PC-3 (cell line): ENCODE results near the gene FRMD4B. TPM values are rescaled to one million over a fixed set of nuclear protein-coding genes. Genes with fewer than 3 reads are reported as not detected.

Source experiments
- ATAC-seq: fragments of 200-7000 bp; cut with Tn5 transposase; 2 replicates; pipeline ENCODE4 v1.9.1; 2020; ENCODE audit warnings: mild to moderate bottlenecking, moderate library complexity
- BruUV-seq: library from RNA; stranded (reverse); fragments of 400-500 nt; replicated peaks from 2 replicates; lab custom pipeline; 2021; lab: Mats Ljungman, UMichigan
- CTCF ChIA-PET: fragments of 300-600 bp; sonication (Branson Sonifier 250); formaldehyde crosslinking; loops from one replicate; lab custom pipeline; 2022; ENCODE audit warnings: antibody characterized with exemption; lab: Charles Lee
- POLR2A ChIA-PET: fragments of 300-600 bp; sonication (Branson Sonifier 250); formaldehyde crosslinking; loops from one replicate; lab custom pipeline; 2022; ENCODE audit warnings: antibody characterized with exemption; ENCODE audit not compliant: unreplicated experiment; lab: Charles Lee
- DNase-seq: peaks from one replicate; pipeline ENCODE4 v3.0.0-alpha.2; 2015
- H2AFZ ChIP-seq: fragments of 300-600 bp; sonication (generic); 2 replicates; pipeline ENCODE4 v1.6.0; 2016; ENCODE audit warnings: antibody characterized with exemption, low read length
- H3F3A ChIP-seq: fragments of 300-600 bp; sonication (generic); one replicate; pipeline ENCODE4 v1.6.0; 2017; ENCODE audit warnings: antibody characterized with exemption, low read length, control low read depth, mild to moderate bottlenecking; ENCODE audit not compliant: unreplicated experiment
- H3K27ac ChIP-seq: fragments of 300-600 bp; sonication (generic); 2 replicates; pipeline ENCODE4 v1.5.1; 2016; ENCODE audit warnings: mild to moderate bottlenecking, low read length
- H3K27me3 ChIP-seq: fragments of 300-600 bp; sonication (generic); 2 replicates; pipeline ENCODE4 v1.6.1; 2016; ENCODE audit warnings: low read length, mixed read lengths
- H3K36me3 ChIP-seq: fragments of 300-600 bp; sonication (generic); 2 replicates; pipeline ENCODE4 v1.6.1; 2016; ENCODE audit warnings: low read depth, mixed run types, low read length, mixed read lengths
- H3K4me1 ChIP-seq: fragments of 300-600 bp; sonication (generic); 2 replicates; pipeline ENCODE4 v1.5.1; 2016; ENCODE audit warnings: low read length; ENCODE audit not compliant: insufficient read depth
- H3K4me2 ChIP-seq: fragments of 300-600 bp; sonication (generic); 2 replicates; pipeline ENCODE4 v1.6.0; 2016; ENCODE audit warnings: low read length
- H3K4me3 ChIP-seq: fragments of 300-600 bp; sonication (generic); 2 replicates; pipeline ENCODE4 v1.5.1; 2016; ENCODE audit warnings: mild to moderate bottlenecking, low read length, mixed read lengths
- H3K79me2 ChIP-seq: fragments of 300-600 bp; sonication (generic); 2 replicates; pipeline ENCODE4 v1.6.1; 2017; ENCODE audit warnings: low read length, mixed read lengths
- H3K9ac ChIP-seq: fragments of 300-600 bp; sonication (generic); 2 replicates; pipeline ENCODE4 v1.6.0; 2016; ENCODE audit warnings: mild to moderate bottlenecking, low read length
- H3K9me2 ChIP-seq: fragments of 300-600 bp; sonication (generic); replicated peaks from 2 replicates; pipeline ENCODE4 v1.6.1; 2016; ENCODE audit warnings: mixed run types, low read length, mixed read lengths
- H3K9me3 ChIP-seq: fragments of 300-600 bp; sonication (generic); 2 replicates; pipeline ENCODE4 v1.6.1; 2016; ENCODE audit warnings: low read length, mixed read lengths
- H4K20me1 ChIP-seq: fragments of 300-600 bp; sonication (generic); 2 replicates; pipeline ENCODE4 v1.6.1; 2016; ENCODE audit warnings: low read length, mixed read lengths
- EZH2 ChIP-seq: fragments of 300-600 bp; sonication (generic); IDR thresholded peaks from one replicate; pipeline ENCODE4 v1.6.1; 2017; ENCODE audit warnings: antibody characterized with exemption, mild to moderate bottlenecking, low read length; ENCODE audit not compliant: unreplicated experiment
- EZH2phosphoT487 ChIP-seq: fragments of 300-600 bp; sonication (generic); IDR thresholded peaks from 2 replicates; pipeline ENCODE4 v1.6.1; 2018; ENCODE audit warnings: mild to moderate bottlenecking, antibody characterized with exemption, low read length, borderline replicate concordance
- intact Hi-C: fragments of 100-400 bp; cut with micrococcal nuclease; formaldehyde crosslinking; loops from 2 replicates; pipeline ENCODE4 v1.9.0; 2023
- total RNA-seq: library from RNA; depleted of rRNA; stranded (reverse); fragments of >200 nt; gene quantifications from 2 replicates; pipeline ENCODE4 v1.2.3, GENCODE V29; 2014
- TF ChIP-seq, protein P1 (sequence below): fragments of 300-600 bp; sonication (generic); conservative IDR thresholded peaks from 2 replicates; pipeline ENCODE4 v1.5.1; 2017; ENCODE audit warnings: antibody characterized with exemption, low read depth, mild to moderate bottlenecking, low read length

FRMD4B gene
- total RNA-seq, 1 experiment from 2014 or later, result 5.7 TPM

GRCh38 chr3:69354948-69355347 lies 30.9 kb downstream of the FRMD4B start:
- Histone ChIP-seq H3K4me3 (no peak overlapping the region), H3K9me2 (no peaks in the 10 kb centered on the region), H3K9me3 (no peaks in the 10 kb centered on the region), H3K79me2 (no peaks in the 10 kb centered on the region), H3K27me3 (no peaks in the 10 kb centered on the region), H3K4me2 (no peak overlapping the region), H3F3A (no peaks in the 10 kb centered on the region), H4K20me1 (no peaks in the 10 kb centered on the region), H3K27ac (no peak overlapping the region), H2AFZ (no peak overlapping the region), H3K36me3 (no peaks in the 10 kb centered on the region), H3K9ac (no peak overlapping the region), H3K4me1 (no peaks in the 10 kb centered on the region)
- no peak for TF ChIP-seq EZH2
- TF ChIP-seq EZH2phosphoT487, result no peak
- TF ChIP-seq, protein P1, sequence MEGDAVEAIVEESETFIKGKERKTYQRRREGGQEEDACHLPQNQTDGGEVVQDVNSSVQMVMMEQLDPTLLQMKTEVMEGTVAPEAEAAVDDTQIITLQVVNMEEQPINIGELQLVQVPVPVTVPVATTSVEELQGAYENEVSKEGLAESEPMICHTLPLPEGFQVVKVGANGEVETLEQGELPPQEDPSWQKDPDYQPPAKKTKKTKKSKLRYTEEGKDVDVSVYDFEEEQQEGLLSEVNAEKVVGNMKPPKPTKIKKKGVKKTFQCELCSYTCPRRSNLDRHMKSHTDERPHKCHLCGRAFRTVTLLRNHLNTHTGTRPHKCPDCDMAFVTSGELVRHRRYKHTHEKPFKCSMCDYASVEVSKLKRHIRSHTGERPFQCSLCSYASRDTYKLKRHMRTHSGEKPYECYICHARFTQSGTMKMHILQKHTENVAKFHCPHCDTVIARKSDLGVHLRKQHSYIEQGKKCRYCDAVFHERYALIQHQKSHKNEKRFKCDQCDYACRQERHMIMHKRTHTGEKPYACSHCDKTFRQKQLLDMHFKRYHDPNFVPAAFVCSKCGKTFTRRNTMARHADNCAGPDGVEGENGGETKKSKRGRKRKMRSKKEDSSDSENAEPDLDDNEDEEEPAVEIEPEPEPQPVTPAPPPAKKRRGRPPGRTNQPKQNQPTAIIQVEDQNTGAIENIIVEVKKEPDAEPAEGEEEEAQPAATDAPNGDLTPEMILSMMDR, result no peak
- BruUV-seq, result no TSS peak
- ChIA-PET CTCF (no interaction called here), POLR2A (no interaction called here)
- intact Hi-C loops, result no loop called here
- DNase-seq (peak; percentile 15), ATAC-seq (no peak)

DNA sequence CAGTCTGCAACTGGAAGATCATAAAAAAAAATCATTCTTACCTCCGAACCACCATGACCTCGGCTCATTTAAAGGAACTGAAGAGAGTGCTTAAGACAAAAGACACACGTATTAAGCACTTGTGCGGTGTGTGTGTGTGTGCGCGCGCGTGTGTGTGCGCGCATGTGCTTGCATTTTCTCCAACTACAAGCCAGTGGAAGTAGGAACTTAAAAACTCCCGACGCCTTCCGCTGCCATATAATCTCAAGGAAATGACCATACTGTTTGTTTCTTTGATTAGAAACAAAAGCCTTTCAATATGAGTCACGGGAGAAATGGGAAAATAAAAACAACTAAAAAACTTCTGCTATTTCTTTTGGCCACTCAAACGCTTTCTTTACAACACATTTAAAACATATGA lies 32.4 kb downstream of the FRMD4B start:
- CTCF ChIA-PET, result no interaction called here
- Histone ChIP-seq H3K27me3 (no peaks in the 10 kb centered on the region), H3K79me2 (no peaks in the 10 kb centered on the region), H3K9me3 (no peaks in the 10 kb centered on the region), H3K9ac (no peak overlapping the region), H3F3A (no peaks in the 10 kb centered on the region), H3K36me3 (no peaks in the 10 kb centered on the region), H3K27ac (no peak overlapping the region), H3K4me1 (no peaks in the 10 kb centered on the region), H3K9me2 (no peaks in the 10 kb centered on the region), H2AFZ (no peak overlapping the region), H4K20me1 (no peaks in the 10 kb centered on the region), H3K4me3 (no peak overlapping the region), H3K4me2 (no peak overlapping the region)
- intact Hi-C loops, result no loop called here
- no peak for ATAC-seq
- no peak for TF ChIP-seq EZH2phosphoT487
- no peak for TF ChIP-seq EZH2
- TF ChIP-seq, protein P1, result no peak
- DNase-seq, result no peak
- BruUV-seq, result no TSS peak
- POLR2A ChIA-PET, result no interaction called here

GRCh38 chr3:69353088-69353478 lies 32.8 kb downstream of the FRMD4B start:
- no peaks in the 10 kb centered on the region for H4K20me1 ChIP-seq
- intact Hi-C loops, result no loop called here
- H3K4me2 ChIP-seq, result no peak overlapping the region

More at GRCh38 chr3:69353088-69353478, 32.8 kb downstream of the FRMD4B start:
- no peak overlapping the region for H3K27ac ChIP-seq
- BruUV-seq, result no TSS peak
- no peaks in the 10 kb centered on the region for H3K4me1 ChIP-seq
- no peak overlapping the region for H2AFZ ChIP-seq
- ATAC-seq, result no peak
- no peak for DNase-seq
- no peaks in the 10 kb centered on the region for H3K9me2 ChIP-seq
- H3F3A ChIP-seq, result no peaks in the 10 kb centered on the region
- no peak overlapping the region for H3K9ac ChIP-seq
- H3K79me2 ChIP-seq, result no peaks in the 10 kb centered on the region
- H3K9me3 ChIP-seq, result no peaks in the 10 kb centered on the region
- no peaks in the 10 kb centered on the region for H3K36me3 ChIP-seq
- TF ChIP-seq, protein P1, result no peak
- no peak for TF ChIP-seq EZH2
- TF ChIP-seq EZH2phosphoT487, result no peak
- CTCF ChIA-PET, result no interaction called here
- H3K27me3 ChIP-seq, result no peaks in the 10 kb centered on the region
- no peak overlapping the region for H3K4me3 ChIP-seq
- POLR2A ChIA-PET, result no interaction called here
